Naive B cell (primary cell): ENCODE results near the gene CAMSAP1. TPM values are rescaled to one million over a fixed set of nuclear protein-coding genes. Genes with fewer than 3 reads are reported as not detected.
A peak's percentile ranks its signal among the peaks of the same experiment; 100 is the strongest.

Experiments used
- ATAC-seq, 2 donors: fragments of 150-1000 bp; cut with Tn5 transposase; 2 replicates each; pipeline ENCODE4 v1.10.0; 2021; ENCODE audit warnings: low read depth in 2 of 2, mild to moderate bottlenecking in 2 of 2, moderate library complexity in 2 of 2
- DNase-seq: peaks from one replicate; pipeline ENCODE4 v3.0.0; 2022
- H3K27ac Mint-ChIP-seq, 6 donors: one replicate each; pipeline ENCODE4 v1.8.0; 2020 to 2022; ENCODE audit warnings: mild to moderate bottlenecking in 6 of 6, mixed read lengths in 6 of 6, moderate library complexity in 5 of 6, inconsistent platforms in 2 of 6
- H3K27me3 Mint-ChIP-seq, 3 donors: one replicate each; pipeline ENCODE4 v1.8.0; 2021 to 2022; ENCODE audit warnings: mixed read lengths in 3 of 3, mild to moderate bottlenecking in 1 of 3
- H3K36me3 Mint-ChIP-seq, 2 donors: one replicate each; pipeline ENCODE4 v1.8.0; 2020 to 2022; ENCODE audit warnings: mixed read lengths in 2 of 2, inconsistent platforms in 1 of 2, mild to moderate bottlenecking in 1 of 2
- H3K4me1 Mint-ChIP-seq, 3 donors: one replicate each; pipeline ENCODE4 v1.8.0; 2020 to 2022; ENCODE audit warnings: mixed read lengths in 3 of 3, inconsistent platforms in 1 of 3, mild to moderate bottlenecking in 1 of 3, moderate library complexity in 1 of 3
- H3K4me3 Mint-ChIP-seq, 8 donors: one replicate each; pipeline ENCODE4 v1.8.0; 2020 to 2022; ENCODE audit warnings: mild to moderate bottlenecking in 8 of 8, mixed read lengths in 8 of 8, moderate library complexity in 8 of 8, inconsistent platforms in 2 of 8
- H3K9me3 Mint-ChIP-seq, 7 donors: one replicate each; pipeline ENCODE4 v1.8.0; 2020 to 2022; ENCODE audit warnings: mixed read lengths in 7 of 7, mild to moderate bottlenecking in 5 of 7, inconsistent platforms in 2 of 7, moderate library complexity in 1 of 7
- polyA plus RNA-seq, 6 donors: library from polyadenylated mRNA; unstranded; fragments of 300-500 nt; fragmentation: Illumina TruSeq; gene quantifications; one replicate each; pipeline ENCODE4 v1.2.3, GENCODE V29; 2021; ENCODE audit warnings: low read depth in 6 of 6

The CAMSAP1 gene
- polyA plus RNA-seq, 6 donors from 2014 or later = 0.95 to 3.5 (median 2.0) TPM; not detected in 1

GRCh38 chr9:135932656-135933055 is 25.3 kb upstream of the CAMSAP1 start:
- no peak overlapping the region for H3K27ac Mint-ChIP-seq
- H3K36me3 Mint-ChIP-seq = peaks cover 11 to 14% of the 10 kb centered on the region in 2 donors
- DNase-seq = no peak
- no peak overlapping the region for H3K4me3 Mint-ChIP-seq
- ATAC-seq = no peak
- peaks cover 0 to 3% (median 0%) of the 10 kb centered on the region in 7 donors for H3K9me3 Mint-ChIP-seq
- peaks cover 0 to 3% (median 0%) of the 10 kb centered on the region in 3 donors for H3K4me1 Mint-ChIP-seq
- no peaks in the 10 kb centered on the region for H3K27me3 Mint-ChIP-seq

GRCh38 chr9:135931349-135931820 is 24.0 kb upstream of the CAMSAP1 start:
- peaks cover 0 to 3% (median 0%) of the 10 kb centered on the region in 7 donors for H3K9me3 Mint-ChIP-seq
- no peak overlapping the region for H3K4me3 Mint-ChIP-seq
- ATAC-seq (no peak), DNase-seq (no peak)
- peaks cover 8 to 11% of the 10 kb centered on the region in 2 donors for H3K36me3 Mint-ChIP-seq
- peaks cover 0 to 3% (median 0%) of the 10 kb centered on the region in 3 donors for H3K4me1 Mint-ChIP-seq
- H3K27ac Mint-ChIP-seq = no peak overlapping the region
- no peaks in the 10 kb centered on the region for H3K27me3 Mint-ChIP-seq

GRCh38 chr9:135930446-135931345 is 23.4 kb upstream of the CAMSAP1 start:
- Mint-ChIP-seq H3K27me3 (no peaks in the 10 kb centered on the region), H3K9me3 (peaks cover 0 to 3% (median 0%) of the 10 kb centered on the region in 7 donors), H3K27ac (no peak overlapping the region), H3K36me3 (peaks cover 7 to 11% of the 10 kb centered on the region in 2 donors), H3K4me3 (no peak overlapping the region), H3K4me1 (peaks cover 0 to 3% (median 0%) of the 10 kb centered on the region in 3 donors)
- DNase-seq (no peak), ATAC-seq (no peak)

GRCh38 chr9:135929656-135930445 is 22.5 kb upstream of the CAMSAP1 start:
- ATAC-seq (no peak), DNase-seq (no peak)
- Mint-ChIP-seq H3K27ac (peak overlapping the region in 1 of 6 donors; percentile 60), H3K4me1 (no peaks in the 10 kb centered on the region), H3K27me3 (no peaks in the 10 kb centered on the region), H3K4me3 (no peak overlapping the region), H3K9me3 (peaks cover 0 to 1% (median 0%) of the 10 kb centered on the region in 7 donors), H3K36me3 (peaks cover 0 to 5% of the 10 kb centered on the region in 2 donors)

- H3K27ac Mint-ChIP-seq = no peak overlapping the region
- H3K27me3 Mint-ChIP-seq = no peaks in the 10 kb centered on the region
- DNase-seq = no peak
- no peak for ATAC-seq
- no peaks in the 10 kb centered on the region for H3K4me1 Mint-ChIP-seq
- peaks cover 0 to 1% (median 0%) of the 10 kb centered on the region in 7 donors for H3K9me3 Mint-ChIP-seq
- no peak overlapping the region for H3K4me3 Mint-ChIP-seq
- H3K36me3 Mint-ChIP-seq = peaks cover 0 to 5% of the 10 kb centered on the region in 2 donors
Observed at GRCh38 chr9:135928731-135929655, 21.6 kb upstream of the CAMSAP1 start.

GRCh38 chr9:135928074-135928730 is 20.9 kb upstream of the CAMSAP1 start:
- DNase-seq (no peak), ATAC-seq (no peak)
- no peaks in the 10 kb centered on the region for H3K4me1 Mint-ChIP-seq
- H3K36me3 Mint-ChIP-seq = no peaks in the 10 kb centered on the region
- peaks cover 0 to 1% (median 0%) of the 10 kb centered on the region in 7 donors for H3K9me3 Mint-ChIP-seq
- no peak overlapping the region for H3K27ac Mint-ChIP-seq
- no peak overlapping the region for H3K4me3 Mint-ChIP-seq
- H3K27me3 Mint-ChIP-seq = no peaks in the 10 kb centered on the region

GRCh38 chr9:135927195-135928013 is 20.1 kb upstream of the CAMSAP1 start:
- H3K4me3 Mint-ChIP-seq = no peak overlapping the region
- peak overlapping the region in 1 of 6 donors; percentile 64 for H3K27ac Mint-ChIP-seq
- no peaks in the 10 kb centered on the region for H3K36me3 Mint-ChIP-seq
- H3K4me1 Mint-ChIP-seq = no peaks in the 10 kb centered on the region
- no peaks in the 10 kb centered on the region for H3K27me3 Mint-ChIP-seq
- ATAC-seq (no peak), DNase-seq (no peak)
- peaks cover 0 to 1% (median 0%) of the 10 kb centered on the region in 7 donors for H3K9me3 Mint-ChIP-seq

- Mint-ChIP-seq H3K27ac (no peak overlapping the region), H3K9me3 (peaks cover 0 to 1% (median 0%) of the 10 kb centered on the region in 7 donors), H3K4me3 (no peak overlapping the region), H3K27me3 (no peaks in the 10 kb centered on the region), H3K36me3 (no peaks in the 10 kb centered on the region), H3K4me1 (no peaks in the 10 kb centered on the region)
- no peak for ATAC-seq
- DNase-seq = no peak
Observed at GRCh38 chr9:135926402-135927194, 19.3 kb upstream of the CAMSAP1 start.

GRCh38 chr9:135925496-135926133 is 18.3 kb upstream of the CAMSAP1 start:
- no peaks in the 10 kb centered on the region for H3K4me1 Mint-ChIP-seq
- H3K27ac Mint-ChIP-seq = no peak overlapping the region
- peaks cover 0 to 1% (median 0%) of the 10 kb centered on the region in 7 donors for H3K9me3 Mint-ChIP-seq
- ATAC-seq (no peak), DNase-seq (no peak)
- H3K36me3 Mint-ChIP-seq = no peaks in the 10 kb centered on the region
- H3K4me3 Mint-ChIP-seq = peak overlapping the region in 1 of 8 donors; percentile 41
- H3K27me3 Mint-ChIP-seq = no peaks in the 10 kb centered on the region

- Mint-ChIP-seq H3K36me3 (no peaks in the 10 kb centered on the region), H3K9me3 (peaks cover 0 to 1% (median 0%) of the 10 kb centered on the region in 7 donors), H3K4me3 (no peak overlapping the region), H3K27me3 (no peaks in the 10 kb centered on the region), H3K27ac (peak overlapping the region in 2 of 6 donors; percentile 34 to 79), H3K4me1 (no peaks in the 10 kb centered on the region)
- DNase-seq = no peak
- ATAC-seq = no peak
Observed at GRCh38 chr9:135924628-135925338, 17.4 kb upstream of the CAMSAP1 start.
